ENCODE results near the gene CBARP.

The CBARP gene

GRCh38 chr19:1199531-1199930, 38.3 kb downstream of the CBARP start:
- TF ChIP-seq CTCF (IDR thresholded peaks at IDR 0.05; ENCODE audit: low read depth, low read length): no peak
- H3K4me3 ChIP-seq (replicated peaks in 1 of 2; ENCODE audit: low read depth in 2 of 2, low read length in 2 of 2): no peak overlapping the region
- no peak for DNase-seq (ENCODE audit: low read depth in 2 of 2)

- TF ChIP-seq CTCF (IDR thresholded peaks at IDR 0.05; ENCODE audit: low read depth, low read length): no peak
- no peak for DNase-seq (ENCODE audit: low read depth in 2 of 2)
- H3K4me3 ChIP-seq (replicated peaks in 1 of 2; ENCODE audit: low read depth in 2 of 2, low read length in 2 of 2): no peak overlapping the region
Measured at GRCh38 chr19:1189419-1189818, 48.4 kb downstream of the CBARP start.

GRCh38 chr19:1183543-1184172, 54.1 kb downstream of the CBARP start:
- TF ChIP-seq CTCF (IDR thresholded peaks at IDR 0.05; ENCODE audit: low read depth, low read length): no peak
- H3K4me3 ChIP-seq (replicated peaks in 1 of 2; ENCODE audit: low read depth in 2 of 2, low read length in 2 of 2): no peak overlapping the region
- no peak for DNase-seq (ENCODE audit: low read depth in 2 of 2)

GRCh38 chr19:1182727-1183126, 55.1 kb downstream of the CBARP start:
- TF ChIP-seq CTCF (IDR thresholded peaks at IDR 0.05; ENCODE audit: low read depth, low read length): no peak
- DNase-seq (ENCODE audit: low read depth in 2 of 2): no peak
- no peak overlapping the region for H3K4me3 ChIP-seq (replicated peaks in 1 of 2; ENCODE audit: low read depth in 2 of 2, low read length in 2 of 2)

DNA sequence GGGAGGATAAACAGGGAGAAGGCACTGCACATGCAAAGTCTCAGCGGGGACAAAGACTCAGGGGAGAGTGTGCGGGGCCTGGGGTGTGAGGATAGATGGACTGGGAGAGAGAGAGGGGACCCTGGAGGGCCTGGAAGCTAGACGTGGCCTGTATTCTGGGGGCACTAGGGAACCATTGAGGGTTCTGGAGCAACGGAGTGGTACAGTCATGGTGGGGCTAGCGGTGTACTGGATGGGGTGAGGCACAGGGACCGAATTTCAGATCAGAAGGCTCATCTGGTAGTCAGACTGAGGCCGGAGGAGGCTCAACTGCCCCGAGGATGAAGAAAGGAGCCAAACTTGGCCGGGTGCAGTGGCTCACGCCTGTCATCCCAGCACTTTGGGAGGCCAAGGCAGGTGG, 55.7 kb downstream of the CBARP start:
- DNase-seq (ENCODE audit: low read depth in 2 of 2): no peak
- no peak for TF ChIP-seq CTCF (IDR thresholded peaks at IDR 0.05; ENCODE audit: low read depth, low read length)

DNA sequence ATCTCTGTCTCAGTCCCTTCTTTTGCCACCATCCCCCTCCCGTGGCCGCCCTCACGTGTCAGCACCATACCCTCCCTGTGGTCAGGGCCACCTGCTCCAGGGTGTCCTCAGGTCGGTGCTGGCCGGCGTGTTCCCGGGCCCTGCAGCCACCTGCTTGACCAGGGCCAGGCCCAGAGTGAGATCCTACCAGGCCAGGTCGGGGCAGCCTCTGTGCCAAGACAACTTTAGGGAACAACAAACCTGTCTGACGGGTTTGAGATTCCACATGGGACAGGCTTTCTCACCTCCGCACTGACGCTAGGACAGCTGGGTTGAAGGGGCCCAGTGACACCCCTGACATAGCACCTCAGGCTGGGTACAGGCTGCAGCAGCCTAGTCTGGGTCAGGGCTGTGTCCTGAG, 56.2 kb downstream of the CBARP start:
- H3K4me3 ChIP-seq (replicated peaks in 1 of 2; ENCODE audit: low read depth in 2 of 2, low read length in 2 of 2): no peak overlapping the region
- no peak for TF ChIP-seq CTCF (IDR thresholded peaks at IDR 0.05; ENCODE audit: low read depth, low read length)
- DNase-seq (ENCODE audit: low read depth in 2 of 2): no peak

More for the DNA sequence above, 55.7 kb downstream of the CBARP start:
- no peak overlapping the region for H3K4me3 ChIP-seq (replicated peaks in 1 of 2; ENCODE audit: low read depth in 2 of 2, low read length in 2 of 2)
